GM21447 (cell line): Measurements from ENCODE around the gene DIAPH2.

Source experiments
- ATAC-seq: cut with Tn5 transposase; IDR thresholded peaks from one replicate; pipeline ENCODE4 v1.9.1; 2021; ENCODE audit not compliant: unreplicated experiment

DIAPH2 gene

GRCh38 chrX:97446298-97446882 lies 761.7 kb downstream of the DIAPH2 start:
- no peak for ATAC-seq

- ATAC-seq: no peak
These were observed 762.7 kb downstream of the DIAPH2 start for GRCh38 chrX:97447306-97447705.

DNA sequence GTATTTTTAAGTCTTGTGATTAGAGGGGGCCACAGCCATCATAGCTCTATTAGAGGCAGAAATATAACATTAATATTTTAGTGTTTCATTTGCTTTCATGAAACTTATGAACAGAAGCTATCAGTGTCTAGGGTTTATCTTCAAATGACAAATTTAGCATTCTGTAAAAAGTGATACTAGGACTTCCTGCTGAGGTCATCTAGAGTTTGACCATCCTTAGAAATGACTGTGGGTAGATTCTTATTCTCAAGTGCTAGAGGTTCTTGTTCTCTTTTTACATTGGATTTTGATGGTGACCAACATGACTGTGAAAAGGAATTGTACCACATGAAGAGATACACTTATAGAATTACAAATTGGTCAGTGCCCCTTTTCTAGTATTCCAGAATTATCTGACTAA lies 767.6 kb downstream of the DIAPH2 start:
- ATAC-seq: no peak

DNA sequence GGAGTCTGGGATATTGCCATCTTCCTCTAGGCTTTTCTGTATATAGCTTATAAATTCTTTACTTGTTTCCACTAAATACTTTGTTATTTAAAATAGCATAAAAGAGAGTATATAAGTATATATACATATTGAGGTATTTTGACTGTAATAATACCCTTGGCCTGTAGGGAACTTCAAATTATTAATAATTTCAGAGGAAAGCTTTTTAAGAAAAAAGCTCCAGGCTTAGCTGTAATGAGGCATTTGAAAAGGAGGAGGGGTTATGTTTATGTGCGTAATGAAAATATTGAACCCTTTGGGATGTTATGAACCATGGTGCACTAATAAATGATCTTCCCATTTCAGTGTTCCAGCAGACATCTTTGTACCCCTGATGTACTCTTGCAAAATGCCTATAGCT lies 777.1 kb downstream of the DIAPH2 start:
- no peak for ATAC-seq

DNA sequence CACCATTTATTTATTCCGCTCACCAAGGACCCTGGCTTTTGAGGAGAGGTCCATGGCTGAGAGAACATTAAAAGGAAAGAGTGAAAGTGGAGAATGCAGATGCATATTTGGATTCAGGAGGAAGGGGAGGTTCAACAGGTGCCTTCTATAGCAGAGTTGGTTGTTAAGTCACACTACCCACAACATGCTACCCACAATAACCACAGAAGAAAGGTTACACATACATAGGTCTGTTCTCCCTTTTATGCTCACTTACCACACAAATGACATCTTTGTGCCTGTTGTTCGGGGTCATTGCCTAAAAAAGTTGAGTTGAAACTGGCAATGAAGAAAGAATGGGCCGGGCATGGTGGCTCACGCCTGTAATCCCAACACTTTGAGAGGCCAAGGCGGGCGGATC lies 786.4 kb downstream of the DIAPH2 start:
- no peak for ATAC-seq

GRCh38 chrX:97474933-97475332 lies 790.3 kb downstream of the DIAPH2 start:
- ATAC-seq: no peak

- ATAC-seq: no peak
These were observed 794.7 kb downstream of the DIAPH2 start for GRCh38 chrX:97479106-97479890.

DNA sequence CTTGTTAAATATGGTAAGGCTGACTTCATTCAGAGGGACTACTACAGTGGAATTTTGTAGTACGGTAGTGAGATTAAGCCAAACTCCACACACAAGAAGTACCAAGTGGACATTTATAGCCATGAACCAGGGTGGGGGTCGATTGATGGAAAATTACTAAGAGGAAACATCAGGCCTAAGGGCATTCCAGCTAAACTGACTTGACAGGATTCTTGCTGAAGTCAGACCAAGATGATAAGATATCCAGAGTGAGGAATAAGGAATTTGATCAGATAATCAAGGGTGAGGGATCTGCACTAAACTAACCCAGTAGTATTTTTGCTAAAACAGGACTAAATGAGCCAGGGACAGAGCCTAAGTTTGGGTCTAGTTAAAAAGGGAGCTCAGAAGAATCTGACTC lies 796.6 kb downstream of the DIAPH2 start:
- no peak for ATAC-seq

- ATAC-seq: no peak
These were observed 798.1 kb downstream of the DIAPH2 start for GRCh38 chrX:97482666-97483300.

DNA sequence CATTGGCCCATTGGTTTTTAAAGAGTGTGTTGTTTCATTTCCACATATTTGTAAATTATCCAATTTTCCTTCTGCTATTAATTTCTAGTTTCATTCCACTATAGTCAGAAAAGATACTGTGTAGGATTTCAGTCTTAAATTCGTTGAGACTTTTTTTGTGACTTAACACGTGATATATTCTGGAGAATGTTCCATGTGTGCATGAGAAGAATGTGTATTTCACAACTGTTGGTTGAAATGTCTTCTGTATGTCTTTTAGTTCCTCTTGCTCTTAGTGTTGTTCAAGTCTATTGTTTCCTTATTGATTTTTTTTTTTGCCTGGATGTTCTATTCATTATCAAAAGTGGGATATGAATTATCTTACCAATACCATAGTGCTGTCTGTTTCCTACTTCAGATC lies 806.0 kb downstream of the DIAPH2 start:
- no peak for ATAC-seq

DNA sequence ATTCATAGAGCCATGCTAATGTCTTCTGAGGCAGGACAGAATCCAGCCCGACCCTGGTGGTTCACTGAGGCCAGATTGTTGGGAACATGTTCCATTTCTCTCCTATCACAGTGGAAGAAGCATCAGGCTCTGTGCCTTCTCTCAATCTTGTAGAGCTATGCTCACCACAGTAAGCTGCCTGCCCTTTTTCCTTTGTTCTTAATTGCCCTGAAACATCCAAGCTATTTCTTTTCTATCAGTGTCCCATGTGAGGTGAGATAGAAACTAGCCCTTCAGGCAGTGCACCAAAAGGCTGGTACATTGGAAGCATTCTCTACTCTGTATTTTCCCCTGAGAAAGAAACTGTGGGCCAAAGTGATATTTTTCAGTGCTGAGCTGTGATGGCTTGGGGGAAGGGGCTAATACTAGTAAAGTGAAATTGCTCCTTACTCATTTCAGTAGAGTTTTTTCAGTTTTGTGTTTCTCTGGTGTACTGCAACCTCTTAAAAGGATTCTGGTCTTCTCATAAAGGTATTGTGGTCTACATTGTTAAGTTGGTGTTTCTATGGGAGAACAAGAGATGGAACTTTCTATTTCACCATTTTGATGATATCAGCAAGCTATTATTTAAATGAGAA lies 810.2 kb downstream of the DIAPH2 start:
- ATAC-seq: peak; percentile 93

DNA sequence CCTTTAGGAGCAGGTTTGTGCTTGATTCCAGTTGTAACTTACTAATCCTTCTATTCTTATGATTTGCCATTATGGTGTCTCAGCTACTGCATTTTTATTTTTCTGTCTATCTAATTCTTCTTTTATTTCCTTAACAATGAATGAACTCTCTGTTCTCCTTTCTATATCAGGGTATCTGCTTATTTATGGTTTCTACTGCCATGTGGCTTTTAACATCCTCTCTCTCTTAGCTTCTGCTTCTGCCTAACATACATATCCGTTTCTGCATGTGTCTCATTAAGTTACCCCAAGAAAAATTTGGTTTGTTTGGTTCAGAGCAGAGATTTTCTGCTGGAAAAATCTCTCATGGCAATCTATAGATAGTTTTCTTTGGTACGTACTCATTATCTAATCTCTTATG lies 813.5 kb downstream of the DIAPH2 start:
- peak; percentile 43 for ATAC-seq

DNA sequence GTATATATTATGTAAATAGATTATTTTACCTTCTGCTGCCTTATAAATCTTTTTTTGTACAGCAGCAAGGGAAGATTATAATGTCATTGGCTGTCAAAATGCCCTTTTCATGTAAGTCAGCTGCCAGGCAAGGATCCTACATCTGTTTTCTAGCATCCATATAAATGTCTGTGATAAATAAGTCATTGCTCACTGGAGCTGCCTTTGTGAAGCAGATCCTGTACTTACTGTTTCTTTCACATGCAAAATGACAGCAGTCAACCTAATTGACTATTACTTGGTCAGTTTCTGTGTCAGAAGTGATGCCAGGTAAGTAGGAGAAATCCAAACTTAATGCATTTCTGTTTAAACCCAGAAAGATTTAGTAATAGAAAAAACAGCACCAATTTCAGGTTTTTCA lies 819.8 kb downstream of the DIAPH2 start:
- no peak for ATAC-seq

DNA sequence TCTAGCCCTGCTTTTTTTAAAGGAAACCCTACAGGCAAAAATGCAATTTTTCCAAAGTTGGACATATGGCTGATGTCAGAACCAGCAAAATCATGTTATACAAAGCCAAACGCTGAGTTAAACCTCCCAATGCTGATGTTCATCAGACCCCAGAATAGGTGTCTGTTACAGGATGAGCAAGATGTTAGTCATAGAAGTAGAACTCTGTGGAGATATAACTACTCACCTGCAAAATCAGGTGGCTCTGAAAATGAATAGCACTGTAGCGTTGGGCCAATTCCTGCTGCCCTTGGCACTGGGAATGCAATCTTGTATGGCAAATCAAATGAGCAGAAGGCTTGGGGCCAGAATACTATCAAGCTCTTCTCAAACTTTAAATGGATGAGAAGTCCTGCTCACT lies 833.1 kb downstream of the DIAPH2 start:
- no peak for ATAC-seq

DNA sequence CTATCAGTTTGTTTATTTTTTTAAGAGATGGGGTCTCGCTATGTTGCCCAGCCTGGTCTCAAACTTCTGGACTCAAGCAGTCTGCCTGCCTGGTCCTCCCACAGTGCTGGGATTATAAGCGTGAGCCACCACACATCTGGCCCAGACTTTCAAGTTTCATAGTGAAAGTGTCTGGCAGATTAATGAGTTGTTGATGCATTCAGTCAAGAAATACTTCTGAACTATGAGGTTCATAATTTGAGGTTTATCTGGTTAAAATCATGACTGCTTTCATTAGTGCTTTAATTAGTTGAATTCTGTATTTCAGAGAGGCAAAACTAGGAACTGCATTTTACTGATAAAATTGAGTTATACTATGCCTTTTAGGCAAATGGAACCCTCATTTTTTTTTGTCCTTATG lies 837.7 kb downstream of the DIAPH2 start:
- ATAC-seq: no peak

- ATAC-seq: no peak
These were observed 839.7 kb downstream of the DIAPH2 start for GRCh38 chrX:97524340-97524739.

- ATAC-seq: no peak
These were observed 840.4 kb downstream of the DIAPH2 start for GRCh38 chrX:97524997-97525396.

DNA sequence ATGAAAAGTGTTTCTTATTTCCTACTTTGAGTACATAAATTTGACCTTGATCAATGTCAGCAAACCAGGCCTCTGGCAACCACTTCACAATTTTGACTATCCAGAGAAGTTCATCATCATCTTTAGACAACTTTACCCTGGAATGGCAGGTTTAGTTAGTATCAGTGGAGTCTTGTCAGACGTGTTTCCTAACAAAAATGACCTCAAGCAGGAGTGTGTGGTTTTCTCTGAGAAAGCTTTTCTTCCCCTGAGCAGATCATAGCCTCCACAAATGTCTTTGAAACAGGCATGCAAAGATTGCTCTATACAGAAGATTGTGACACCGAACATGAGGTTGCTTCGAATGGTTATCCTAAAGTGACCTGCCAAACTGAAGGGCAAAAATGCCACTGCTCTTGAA lies 841.3 kb downstream of the DIAPH2 start:
- ATAC-seq: no peak

DNA sequence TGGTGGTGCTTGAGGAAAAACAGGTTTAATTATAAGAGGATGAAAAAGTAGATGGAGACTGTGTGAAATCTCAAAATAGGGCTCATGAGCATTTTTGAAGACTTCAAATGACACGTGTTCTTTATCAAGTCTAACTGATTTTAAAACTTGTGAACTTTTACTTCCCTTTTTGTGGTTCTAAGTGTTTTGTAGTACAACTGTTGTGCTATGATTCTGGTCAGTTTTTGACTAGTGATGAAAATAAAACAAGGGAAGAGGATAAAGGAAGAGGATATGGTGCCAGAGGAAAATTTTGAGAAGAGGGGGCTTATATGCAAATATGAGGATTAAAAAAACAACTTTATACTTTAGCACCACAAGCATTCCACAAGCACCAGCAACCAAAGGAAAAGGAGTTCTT lies 843.1 kb downstream of the DIAPH2 start:
- ATAC-seq: no peak

DNA sequence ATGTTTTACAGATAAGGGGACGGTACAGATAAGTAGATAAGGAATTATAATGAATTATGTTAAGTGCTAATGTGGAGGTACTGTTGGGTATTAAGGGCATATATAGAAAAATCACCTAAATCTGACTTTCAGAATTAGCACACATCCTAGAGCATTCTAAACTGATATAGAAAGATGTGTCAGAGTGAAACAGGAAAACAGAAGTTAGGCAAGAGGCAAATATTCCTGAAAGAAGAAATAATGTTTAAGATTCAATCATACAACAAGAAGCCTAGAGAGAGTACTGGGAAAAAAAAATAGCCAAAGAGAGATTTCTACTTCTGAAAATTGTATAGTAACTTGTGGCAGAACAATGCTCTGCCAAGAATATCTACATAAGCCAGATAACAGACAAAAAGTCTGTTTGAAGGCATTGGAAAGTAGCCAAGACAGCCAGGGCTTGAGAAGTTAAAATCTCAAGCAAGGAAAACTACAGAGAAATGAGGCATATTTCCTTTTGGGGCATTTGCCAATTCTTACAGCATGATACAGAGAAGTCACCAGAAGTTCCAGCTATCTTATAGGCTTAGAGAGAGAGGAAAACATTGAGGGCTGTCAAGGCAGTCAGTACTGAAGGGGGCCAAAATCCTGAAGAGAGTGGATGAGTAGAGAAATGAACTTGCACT lies 845.0 kb downstream of the DIAPH2 start:
- no peak for ATAC-seq

DNA sequence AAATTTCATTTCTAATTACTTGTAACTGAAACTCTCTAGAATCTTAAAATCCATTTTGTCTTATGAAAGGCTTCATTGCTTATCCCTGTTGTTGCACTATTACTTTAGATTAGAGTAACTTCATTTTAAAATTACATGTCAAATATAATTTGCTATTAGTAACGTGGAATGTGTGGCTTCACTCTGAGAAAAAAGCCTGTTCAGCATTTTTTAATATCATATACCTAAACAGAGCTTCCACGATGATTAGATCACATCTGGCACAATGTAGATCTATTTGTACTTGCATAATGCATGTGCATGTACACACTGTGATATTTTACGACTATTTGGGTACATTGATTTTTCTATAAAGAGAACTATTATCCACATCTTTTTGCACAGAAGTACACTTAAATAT lies 847.2 kb downstream of the DIAPH2 start:
- no peak for ATAC-seq
